K562 (cell line): ENCODE data around the gene TANK.

Experiments
- BMI1 ChIP-seq: fragments of 150-350 bp; IDR thresholded peaks from 2 replicates; pipeline ENCODE4 v1.6.1; 2014; ENCODE audit warnings: low read length
- CREB1 ChIP-seq, 2 experiments: sonication (generic) in 1 of 2; formaldehyde crosslinking in 1 of 2; IDR thresholded peaks; 2 replicates each; pipeline versions ENCODE4 v1.6.1 to v1.8.0; 2012 to 2022; ENCODE audit warnings: inconsistent platforms in 1 of 2, mild to moderate bottlenecking in 1 of 2, missing genetic modification reagents in 1 of 2, moderate library complexity in 1 of 2
- FOSL1 ChIP-seq: fragments of 200-800 bp; sonication (Bioruptor generic); conservative IDR thresholded peaks from 2 replicates; pipeline ENCODE4 v1.6.1; 2016; ENCODE audit warnings: missing genetic modification characterization, missing compliant biosample characterization
- MAZ ChIP-seq, 2 experiments: fragments of 450-650 bp in 1 of 2; sonication (generic) in 1 of 2; formaldehyde crosslinking; IDR thresholded peaks in 1 of 2; conservative IDR thresholded peaks in 1 of 2; 2 replicates each; pipeline versions ENCODE4 v1.4.0 to v1.5.0; 2020; ENCODE audit warnings: mild to moderate bottlenecking in 1 of 2, missing genetic modification reagents in 1 of 2
- MXI1 ChIP-seq: IDR thresholded peaks from 2 replicates; pipeline ENCODE4 v1.6.1; 2011; ENCODE audit warnings: low read depth, mild to moderate bottlenecking, improper control_type of control experiment, low read length
- NR2C2 ChIP-seq, 2 experiments: fragments of 200-800 bp in 1 of 2; sonication (Bioruptor generic) in 1 of 2; sonication (generic) in 1 of 2; formaldehyde crosslinking in 1 of 2; IDR thresholded peaks; 2 replicates each; pipeline versions ENCODE4 v1.6.1 to v1.8.0; 2016 to 2022; ENCODE audit warnings: mild to moderate bottlenecking in 1 of 2, missing compliant biosample characterization in 1 of 2, missing genetic modification characterization in 1 of 2, missing genetic modification reagents in 1 of 2
- TCF7L2 ChIP-seq: fragments of 150-350 bp; IDR thresholded peaks from 2 replicates; pipeline ENCODE4 v1.6.1; 2016; ENCODE audit warnings: low read depth, mild to moderate bottlenecking, low read length, moderate library complexity
- ZEB2 ChIP-seq: fragments of 450-650 bp; IDR thresholded peaks from 2 replicates; pipeline ENCODE4 v1.6.1; 2016
- ZNF282 ChIP-seq: sonication (generic); formaldehyde crosslinking; IDR thresholded peaks from 2 replicates; pipeline ENCODE4 v1.8.1; 2023; ENCODE audit warnings: missing genetic modification reagents
- TF ChIP-seq, protein P1 (sequence below): sonication (generic); formaldehyde crosslinking; IDR thresholded peaks from 2 replicates; pipeline ENCODE4 v1.8.0; 2022; ENCODE audit warnings: mild to moderate bottlenecking, missing genetic modification reagents, borderline replicate concordance
- TF ChIP-seq, protein P2 (sequence below), 3 experiments: fragments of 200-800 bp in 1 of 3; fragments of 250-450 bp in 1 of 3; fragments of 450-650 bp in 1 of 3; sonication (Bioruptor Pico) in 1 of 3; sonication (Bioruptor generic) in 1 of 3; formaldehyde crosslinking in 1 of 3; IDR thresholded peaks; 2 replicates each; pipeline versions ENCODE4 v1.6.1 to v1.8.0; 2016 to 2022; ENCODE audit warnings: mild to moderate bottlenecking in 2 of 3, missing genetic modification characterization in 2 of 3, missing compliant biosample characterization in 1 of 3, moderate library complexity in 1 of 3
- TF ChIP-seq, protein P3 (sequence below), 3 experiments: IDR thresholded peaks in 2 of 3; conservative IDR thresholded peaks in 1 of 3; 2 replicates each; pipeline ENCODE4 v1.5.1; 2011 to 2012; ENCODE audit warnings: low read length in 3 of 3, mild to moderate bottlenecking in 3 of 3, control low read depth in 2 of 3, improper control_type of control experiment in 1 of 3, inconsistent platforms in 1 of 3, low read depth in 1 of 3, mixed read lengths in 1 of 3, moderate library complexity in 1 of 3; ENCODE audit not compliant: insufficient read depth in 2 of 3

DNA sequence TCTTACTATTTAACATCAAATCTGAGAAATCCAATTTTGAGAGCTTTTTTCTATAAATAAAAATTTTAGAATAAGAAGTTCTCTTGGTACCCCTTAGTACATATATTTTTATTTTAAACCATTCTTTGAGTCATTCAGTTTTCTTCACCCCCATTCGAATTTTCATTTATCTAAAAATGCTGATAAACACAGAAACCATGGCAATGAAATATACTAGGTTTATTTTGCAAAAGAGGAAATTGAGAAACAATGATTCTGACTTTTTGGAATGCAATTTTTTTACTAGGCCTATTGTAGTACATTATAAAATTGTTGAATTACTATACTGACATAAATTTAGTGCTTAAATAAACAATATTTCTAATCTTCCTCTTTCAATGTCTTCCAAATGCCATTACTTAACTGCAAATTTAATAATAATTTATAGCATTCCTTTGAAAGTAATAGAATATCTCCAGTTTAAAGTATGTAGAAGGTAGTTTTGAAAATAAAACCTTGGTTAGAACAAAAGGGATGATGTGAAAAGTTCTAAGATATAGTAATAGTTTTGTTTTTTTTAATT lies 46.3 kb downstream of the TANK start:
- no peak for TF ChIP-seq ZNF282 (CRISPR knock-in tag)
- TF ChIP-seq, protein P1, sequence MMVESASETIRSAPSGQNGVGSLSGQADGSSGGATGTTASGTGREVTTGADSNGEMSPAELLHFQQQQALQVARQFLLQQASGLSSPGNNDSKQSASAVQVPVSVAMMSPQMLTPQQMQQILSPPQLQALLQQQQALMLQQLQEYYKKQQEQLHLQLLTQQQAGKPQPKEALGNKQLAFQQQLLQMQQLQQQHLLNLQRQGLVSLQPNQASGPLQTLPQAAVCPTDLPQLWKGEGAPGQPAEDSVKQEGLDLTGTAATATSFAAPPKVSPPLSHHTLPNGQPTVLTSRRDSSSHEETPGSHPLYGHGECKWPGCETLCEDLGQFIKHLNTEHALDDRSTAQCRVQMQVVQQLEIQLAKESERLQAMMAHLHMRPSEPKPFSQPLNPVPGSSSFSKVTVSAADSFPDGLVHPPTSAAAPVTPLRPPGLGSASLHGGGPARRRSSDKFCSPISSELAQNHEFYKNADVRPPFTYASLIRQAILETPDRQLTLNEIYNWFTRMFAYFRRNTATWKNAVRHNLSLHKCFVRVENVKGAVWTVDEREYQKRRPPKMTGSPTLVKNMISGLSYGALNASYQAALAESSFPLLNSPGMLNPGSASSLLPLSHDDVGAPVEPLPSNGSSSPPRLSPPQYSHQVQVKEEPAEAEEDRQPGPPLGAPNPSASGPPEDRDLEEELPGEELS (CRISPR knock-in tag): no peak
- TF ChIP-seq, protein P2, sequence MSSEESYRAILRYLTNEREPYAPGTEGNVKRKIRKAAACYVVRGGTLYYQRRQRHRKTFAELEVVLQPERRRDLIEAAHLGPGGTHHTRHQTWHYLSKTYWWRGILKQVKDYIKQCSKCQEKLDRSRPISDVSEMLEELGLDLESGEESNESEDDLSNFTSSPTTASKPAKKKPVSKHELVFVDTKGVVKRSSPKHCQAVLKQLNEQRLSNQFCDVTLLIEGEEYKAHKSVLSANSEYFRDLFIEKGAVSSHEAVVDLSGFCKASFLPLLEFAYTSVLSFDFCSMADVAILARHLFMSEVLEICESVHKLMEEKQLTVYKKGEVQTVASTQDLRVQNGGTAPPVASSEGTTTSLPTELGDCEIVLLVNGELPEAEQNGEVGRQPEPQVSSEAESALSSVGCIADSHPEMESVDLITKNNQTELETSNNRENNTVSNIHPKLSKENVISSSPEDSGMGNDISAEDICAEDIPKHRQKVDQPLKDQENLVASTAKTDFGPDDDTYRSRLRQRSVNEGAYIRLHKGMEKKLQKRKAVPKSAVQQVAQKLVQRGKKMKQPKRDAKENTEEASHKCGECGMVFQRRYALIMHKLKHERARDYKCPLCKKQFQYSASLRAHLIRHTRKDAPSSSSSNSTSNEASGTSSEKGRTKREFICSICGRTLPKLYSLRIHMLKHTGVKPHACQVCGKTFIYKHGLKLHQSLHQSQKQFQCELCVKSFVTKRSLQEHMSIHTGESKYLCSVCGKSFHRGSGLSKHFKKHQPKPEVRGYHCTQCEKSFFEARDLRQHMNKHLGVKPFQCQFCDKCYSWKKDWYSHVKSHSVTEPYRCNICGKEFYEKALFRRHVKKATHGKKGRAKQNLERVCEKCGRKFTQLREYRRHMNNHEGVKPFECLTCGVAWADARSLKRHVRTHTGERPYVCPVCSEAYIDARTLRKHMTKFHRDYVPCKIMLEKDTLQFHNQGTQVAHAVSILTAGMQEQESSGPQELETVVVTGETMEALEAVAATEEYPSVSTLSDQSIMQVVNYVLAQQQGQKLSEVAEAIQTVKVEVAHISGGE (CRISPR knock-in tag; IDR thresholded peaks at IDR 0.05): no peak
- TF ChIP-seq ZEB2: no peak
- no peak for TF ChIP-seq BMI1
- TF ChIP-seq TCF7L2: no peak
- TF ChIP-seq NR2C2 (CRISPR knock-in tag; IDR thresholded peaks at IDR 0.05): no peak
- TF ChIP-seq NR2C2 (tag; IDR thresholded peaks at IDR 0.05): no peak
- TF ChIP-seq, protein P3, sequence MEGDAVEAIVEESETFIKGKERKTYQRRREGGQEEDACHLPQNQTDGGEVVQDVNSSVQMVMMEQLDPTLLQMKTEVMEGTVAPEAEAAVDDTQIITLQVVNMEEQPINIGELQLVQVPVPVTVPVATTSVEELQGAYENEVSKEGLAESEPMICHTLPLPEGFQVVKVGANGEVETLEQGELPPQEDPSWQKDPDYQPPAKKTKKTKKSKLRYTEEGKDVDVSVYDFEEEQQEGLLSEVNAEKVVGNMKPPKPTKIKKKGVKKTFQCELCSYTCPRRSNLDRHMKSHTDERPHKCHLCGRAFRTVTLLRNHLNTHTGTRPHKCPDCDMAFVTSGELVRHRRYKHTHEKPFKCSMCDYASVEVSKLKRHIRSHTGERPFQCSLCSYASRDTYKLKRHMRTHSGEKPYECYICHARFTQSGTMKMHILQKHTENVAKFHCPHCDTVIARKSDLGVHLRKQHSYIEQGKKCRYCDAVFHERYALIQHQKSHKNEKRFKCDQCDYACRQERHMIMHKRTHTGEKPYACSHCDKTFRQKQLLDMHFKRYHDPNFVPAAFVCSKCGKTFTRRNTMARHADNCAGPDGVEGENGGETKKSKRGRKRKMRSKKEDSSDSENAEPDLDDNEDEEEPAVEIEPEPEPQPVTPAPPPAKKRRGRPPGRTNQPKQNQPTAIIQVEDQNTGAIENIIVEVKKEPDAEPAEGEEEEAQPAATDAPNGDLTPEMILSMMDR (IDR thresholded peaks at IDR 0.05 in 2 of 3, conservative IDR thresholded peaks at IDR 0.05 in 1 of 3; ENCODE audit: insufficient read depth in 2 of 3, low read depth in 1 of 3, low read length in 3 of 3): no peak
- no peak for TF ChIP-seq CREB1 (IDR thresholded peaks at IDR 0.05)
- no peak for TF ChIP-seq CREB1 (CRISPR knock-in tag; IDR thresholded peaks at IDR 0.05)
- no peak for TF ChIP-seq MAZ (CRISPR knock-in tag; conservative IDR thresholded peaks at IDR 0.05 in 1 of 2, IDR thresholded peaks at IDR 0.05 in 1 of 2)
- TF ChIP-seq MXI1: no peak
- TF ChIP-seq FOSL1 (tag): no peak
